Body of pancreas (tissue), 4 donors: ENCODE data around the gene SLC24A5.
A peak's percentile ranks its signal among the peaks of the same experiment; 100 is the strongest.

ENCODE experiments used
- POLR2A ChIP-seq, 3 donors: fragments of 450-650 bp; IDR thresholded peaks; one replicate each; pipeline ENCODE4 v1.6.1; 2016; ENCODE audit warnings: antibody characterized with exemption in 3 of 3, mild to moderate bottlenecking in 2 of 3
- TF ChIP-seq, protein P1 (sequence below), 7 experiments: fragments of 450-650 bp in 4 of 7; fragments of 200-600 bp in 3 of 7; sonication (generic) in 3 of 7; IDR thresholded peaks; one replicate each; pipeline ENCODE4 v1.5.1; 2016 to 2019; ENCODE audit warnings: antibody characterized with exemption in 7 of 7

DNA sequence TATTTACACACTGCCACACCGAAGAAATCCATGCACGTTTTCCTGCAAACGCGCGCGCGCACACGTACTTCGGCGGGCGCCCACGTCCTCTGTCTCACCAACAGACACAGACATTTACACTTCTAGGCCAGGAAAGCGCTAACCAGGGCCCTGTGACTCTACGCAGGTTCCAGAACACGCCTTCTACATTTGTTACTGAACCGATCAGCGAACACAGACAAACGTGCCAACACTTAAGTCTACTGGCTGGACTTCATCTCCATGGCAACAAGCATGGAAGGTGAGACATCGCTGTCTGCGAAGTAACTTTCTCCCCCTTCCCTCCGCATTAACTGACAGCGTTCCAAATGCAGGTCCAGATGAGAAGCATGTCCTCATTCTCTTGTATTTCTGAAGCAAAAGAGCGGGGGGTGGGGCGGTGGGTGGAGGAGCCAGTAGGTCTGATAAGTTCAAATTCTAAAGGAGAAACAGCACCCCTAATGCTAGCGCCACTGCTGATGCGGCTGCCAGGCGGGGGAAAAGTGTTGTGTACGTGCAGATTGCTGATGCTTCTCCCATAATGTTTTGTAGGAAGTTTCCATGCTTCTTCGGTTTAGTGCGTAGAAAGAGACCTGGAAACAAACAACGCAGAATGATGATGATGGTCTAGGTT is 70.9 kb downstream of the SLC24A5 start, which contains the start of gene CTXN2:
- TF ChIP-seq, protein P1, sequence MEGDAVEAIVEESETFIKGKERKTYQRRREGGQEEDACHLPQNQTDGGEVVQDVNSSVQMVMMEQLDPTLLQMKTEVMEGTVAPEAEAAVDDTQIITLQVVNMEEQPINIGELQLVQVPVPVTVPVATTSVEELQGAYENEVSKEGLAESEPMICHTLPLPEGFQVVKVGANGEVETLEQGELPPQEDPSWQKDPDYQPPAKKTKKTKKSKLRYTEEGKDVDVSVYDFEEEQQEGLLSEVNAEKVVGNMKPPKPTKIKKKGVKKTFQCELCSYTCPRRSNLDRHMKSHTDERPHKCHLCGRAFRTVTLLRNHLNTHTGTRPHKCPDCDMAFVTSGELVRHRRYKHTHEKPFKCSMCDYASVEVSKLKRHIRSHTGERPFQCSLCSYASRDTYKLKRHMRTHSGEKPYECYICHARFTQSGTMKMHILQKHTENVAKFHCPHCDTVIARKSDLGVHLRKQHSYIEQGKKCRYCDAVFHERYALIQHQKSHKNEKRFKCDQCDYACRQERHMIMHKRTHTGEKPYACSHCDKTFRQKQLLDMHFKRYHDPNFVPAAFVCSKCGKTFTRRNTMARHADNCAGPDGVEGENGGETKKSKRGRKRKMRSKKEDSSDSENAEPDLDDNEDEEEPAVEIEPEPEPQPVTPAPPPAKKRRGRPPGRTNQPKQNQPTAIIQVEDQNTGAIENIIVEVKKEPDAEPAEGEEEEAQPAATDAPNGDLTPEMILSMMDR (IDR thresholded peaks at IDR 0.05): no peak
- peak in 1 of 3 donors; percentile 33 for TF ChIP-seq POLR2A (IDR thresholded peaks at IDR 0.05)
